H1 (cell line): ENCODE results near the gene PRKCD. TPM values are rescaled to one million over a fixed set of nuclear protein-coding genes. Genes with fewer than 3 reads are reported as not detected.

ENCODE experiments used
- CTCF ChIA-PET: fragments of 300-600 bp; sonication (Branson Sonifier 250); formaldehyde crosslinking; loops from one replicate; lab custom pipeline; 2021; ENCODE audit not compliant: partially characterized antibody; lab: Charles Lee
- POLR2A ChIA-PET: fragments of 300-600 bp; sonication (Branson Sonifier 250); formaldehyde crosslinking; loops from one replicate; lab custom pipeline; 2021; ENCODE audit warnings: inconsistent platforms; ENCODE audit not compliant: partially characterized antibody; lab: Charles Lee
- DNase-seq, 2 experiments: peaks; one replicate each; pipeline versions ENCODE4 v3.0.0 to v3.0.0-alpha.2; 2010 to 2022; ENCODE audit warnings: low spot score in 2 of 2, low read depth in 1 of 2, mixed read lengths in 1 of 2
- FAIRE-seq: peaks from 2 replicates; lab custom pipeline; 2011; peaks lifted over from hg19 to GRCh38; lab: Jason Lieb, UNC
- H2AFZ ChIP-seq: 2 replicates; pipeline ENCODE4 v1.8.1; 2012; ENCODE audit warnings: low read length, inconsistent platforms
- H2AK5ac ChIP-seq: 2 replicates; pipeline ENCODE4 v1.6.1; 2013; ENCODE audit warnings: low read depth, low read length
- H2BK120ac ChIP-seq: replicated peaks from 2 replicates; pipeline ENCODE3; 2013; ENCODE audit warnings: low read depth, low read length, inconsistent platforms
- H2BK12ac ChIP-seq: 2 replicates; pipeline ENCODE4 v1.6.1; 2013; ENCODE audit warnings: low read depth, low read length
- H2BK15ac ChIP-seq: 2 replicates; pipeline ENCODE4 v1.6.1; 2013; ENCODE audit warnings: low read length
- H2BK20ac ChIP-seq: 2 replicates; pipeline ENCODE4 v1.6.1; 2013; ENCODE audit warnings: low read length
- H2BK5ac ChIP-seq: 2 replicates; pipeline ENCODE4 v1.6.1; 2013; ENCODE audit warnings: low read depth, low read length
- H3K14ac ChIP-seq: 2 replicates; pipeline ENCODE4 v1.6.1; 2013; ENCODE audit warnings: inconsistent platforms; ENCODE audit not compliant: insufficient read length
- H3K18ac ChIP-seq: 2 replicates; pipeline ENCODE4 v1.6.1; 2013; ENCODE audit warnings: low read length; ENCODE audit errors: extremely low read depth
- H3K23ac ChIP-seq: 2 replicates; pipeline ENCODE4 v1.6.1; 2013; ENCODE audit warnings: inconsistent platforms; ENCODE audit not compliant: insufficient read length
- H3K23me2 ChIP-seq: 2 replicates; pipeline ENCODE4 v1.6.1; 2013; ENCODE audit warnings: low read depth, low read length
- H3K27ac ChIP-seq: 2 replicates; pipeline ENCODE4 v1.6.1; 2011; ENCODE audit warnings: low read depth, low read length, inconsistent platforms
- H3K27me3 ChIP-seq, 4 experiments: replicated peaks in 1 of 4; 1 replicate in 1 of 4; 2 replicates in 3 of 4; pipeline versions ENCODE4 v1.6.1 to v1.8.1; 2011 to 2013; ENCODE audit warnings: low read length in 3 of 4, mild to moderate bottlenecking in 3 of 4, inconsistent platforms in 2 of 4, mixed read lengths in 2 of 4, moderate library complexity in 1 of 4; ENCODE audit not compliant: control insufficient read depth in 3 of 4, insufficient read depth in 3 of 4; ENCODE audit errors: extremely low read depth in 1 of 4
- H3K36me3 ChIP-seq, 4 experiments: 2 replicates each; pipeline versions ENCODE4 v1.6.1 to v1.8.1; 2011 to 2013; ENCODE audit warnings: mild to moderate bottlenecking in 4 of 4, low read length in 3 of 4, moderate library complexity in 2 of 4, control low read depth in 1 of 4, inconsistent platforms in 1 of 4; ENCODE audit not compliant: insufficient read depth in 4 of 4, control insufficient read depth in 2 of 4
- H3K4ac ChIP-seq: replicated peaks from 2 replicates; pipeline ENCODE3; 2013; ENCODE audit warnings: low read length, low read depth, mixed read lengths, inconsistent platforms; ENCODE audit not compliant: insufficient read length
- H3K4me1 ChIP-seq, 4 experiments: replicated peaks in 1 of 4; 1 replicate in 1 of 4; 2 replicates in 3 of 4; pipeline versions ENCODE4 v1.6.1 to v1.8.1; 2011 to 2013; ENCODE audit warnings: low read length in 3 of 4, inconsistent platforms in 2 of 4, mixed read lengths in 1 of 4; ENCODE audit not compliant: insufficient read depth in 4 of 4, control insufficient read depth in 3 of 4
- H3K4me2 ChIP-seq, 2 experiments: 2 replicates each; pipeline versions ENCODE4 v1.6.1 to v1.8.1; 2011 to 2013; ENCODE audit warnings: low read depth in 2 of 2, low read length in 2 of 2, control low read depth in 1 of 2, inconsistent platforms in 1 of 2, mild to moderate bottlenecking in 1 of 2; ENCODE audit not compliant: insufficient read depth in 1 of 2
- H3K4me3 ChIP-seq, 4 experiments: fragments of 200-600, 300-600 bp in 1 of 4; sonication (generic), shearing (Covaris generic), sonication (Bioruptor Twin) in 1 of 4; 2 replicates each; pipeline versions ENCODE4 v1.5.1 to v1.8.1; 2011 to 2016; ENCODE audit warnings: low read length in 4 of 4, low read depth in 3 of 4, control low read depth in 2 of 4, inconsistent platforms in 2 of 4, mild to moderate bottlenecking in 2 of 4, mixed read lengths in 1 of 4, moderate library complexity in 1 of 4; ENCODE audit not compliant: insufficient read depth in 2 of 4; ENCODE audit errors: extremely low read depth in 1 of 4
- H3K56ac ChIP-seq: replicated peaks from 2 replicates; pipeline ENCODE3; 2013; ENCODE audit warnings: low read depth, mild to moderate bottlenecking, mixed read lengths, low read length, inconsistent platforms; ENCODE audit not compliant: insufficient read length
- H3K79me1 ChIP-seq: 2 replicates; pipeline ENCODE4 v1.6.1; 2013; ENCODE audit warnings: low read depth, low read length, control low read depth
- H3K79me2 ChIP-seq, 2 experiments: 2 replicates each; pipeline versions ENCODE4 v1.6.1 to v1.8.1; 2012 to 2013; ENCODE audit warnings: low read length in 2 of 2, mild to moderate bottlenecking in 2 of 2, inconsistent platforms in 1 of 2; ENCODE audit not compliant: insufficient read depth in 2 of 2, control insufficient read depth in 1 of 2
- H3K9ac ChIP-seq, 4 experiments: replicated peaks in 1 of 4; 1 replicate in 1 of 4; 2 replicates in 3 of 4; pipeline versions ENCODE4 v1.6.1 to v1.8.1; 2011 to 2013; ENCODE audit warnings: low read depth in 3 of 4, low read length in 3 of 4, control low read depth in 2 of 4, mild to moderate bottlenecking in 2 of 4, moderate library complexity in 2 of 4, inconsistent platforms in 1 of 4; ENCODE audit errors: extremely low read depth in 1 of 4
- H3K9me3 ChIP-seq, 2 experiments: 2 replicates each; pipeline versions ENCODE4 v1.6.1 to v1.8.1; 2012 to 2013; ENCODE audit warnings: mild to moderate bottlenecking in 2 of 2, moderate library complexity in 2 of 2, control low read depth in 1 of 2, inconsistent platforms in 1 of 2, low read depth in 1 of 2, low read length in 1 of 2, mixed read lengths in 1 of 2; ENCODE audit not compliant: insufficient read depth in 2 of 2
- H4K20me1 ChIP-seq, 2 experiments: replicated peaks in 1 of 2; 2 replicates each; pipeline versions ENCODE3 to v1.8.1; 2011 to 2013; ENCODE audit warnings: inconsistent platforms in 2 of 2, low read length in 2 of 2, mild to moderate bottlenecking in 1 of 2; ENCODE audit not compliant: insufficient read depth in 2 of 2, control insufficient read depth in 1 of 2
- H4K5ac ChIP-seq: 2 replicates; pipeline ENCODE4 v1.6.1; 2013; ENCODE audit warnings: low read length, low read depth, mixed read lengths, inconsistent platforms; ENCODE audit not compliant: insufficient read length
- H4K8ac ChIP-seq: 2 replicates; pipeline ENCODE4 v1.8.0; 2013; ENCODE audit warnings: mild to moderate bottlenecking, moderate library complexity, low read length, inconsistent platforms; ENCODE audit not compliant: insufficient read depth; ENCODE audit errors: extremely low read depth
- H4K91ac ChIP-seq: replicated peaks from 2 replicates; pipeline ENCODE3; 2013; ENCODE audit warnings: low read length, mixed read lengths, inconsistent platforms; ENCODE audit not compliant: insufficient read length
- BCL11A ChIP-seq, 2 experiments: IDR thresholded peaks; one replicate each; pipeline ENCODE4 v1.6.1; 2011; ENCODE audit warnings: low read depth in 2 of 2, low read length in 2 of 2, mild to moderate bottlenecking in 2 of 2
- BRCA1 ChIP-seq: IDR thresholded peaks from 2 replicates; pipeline ENCODE4 v1.6.1; 2012; ENCODE audit warnings: low read depth, low read length, improper control_type of control experiment
- CBX5 ChIP-seq: fragments of 300-800, 300-1000 bp; sonication (generic); IDR thresholded peaks from 2 replicates; pipeline ENCODE4 v1.7.1; 2016; ENCODE audit warnings: antibody characterized with exemption, low read length, low read depth
- CHD1 ChIP-seq: IDR thresholded peaks from 2 replicates; pipeline ENCODE4 v1.6.1; 2012; ENCODE audit warnings: low read depth, low read length, improper control_type of control experiment
- EGR1 ChIP-seq: IDR thresholded peaks from 2 replicates; pipeline ENCODE4 v1.6.1; 2011; ENCODE audit warnings: low read depth, low read length, borderline replicate concordance
- EP300 ChIP-seq, 2 experiments: IDR thresholded peaks; 1 replicate in 1 of 2; 2 replicates in 1 of 2; pipeline ENCODE4 v1.6.1; 2011 to 2012; ENCODE audit warnings: low read depth in 2 of 2, low read length in 2 of 2, mild to moderate bottlenecking in 2 of 2, borderline replicate concordance in 1 of 2, inconsistent platforms in 1 of 2, moderate library complexity in 1 of 2
- FOSL1 ChIP-seq: IDR thresholded peaks from 2 replicates; pipeline ENCODE4 v1.6.1; 2011; ENCODE audit warnings: mild to moderate bottlenecking, low read depth, low read length, moderate library complexity; ENCODE audit not compliant: insufficient read depth
- HDAC2 ChIP-seq, 2 experiments: fragments of 300-600 bp in 1 of 2; sonication (generic) in 1 of 2; IDR thresholded peaks; 2 replicates each; pipeline ENCODE4 v1.6.1; 2011 to 2012; ENCODE audit warnings: low read depth in 2 of 2, low read length in 2 of 2, mild to moderate bottlenecking in 2 of 2, moderate library complexity in 2 of 2, borderline replicate concordance in 1 of 2, inconsistent platforms in 1 of 2
- JUND ChIP-seq: IDR thresholded peaks from 2 replicates; pipeline ENCODE4 v1.6.1; 2011; ENCODE audit warnings: mild to moderate bottlenecking, improper control_type of control experiment, low read length
- MAFK ChIP-seq: IDR thresholded peaks from 2 replicates; pipeline ENCODE4 v1.6.1; 2012; ENCODE audit warnings: low read depth, mild to moderate bottlenecking, improper control_type of control experiment, low read length
- MAX ChIP-seq: IDR thresholded peaks from 2 replicates; pipeline ENCODE4 v1.6.1; 2012; ENCODE audit warnings: inconsistent platforms
- POLR2A ChIP-seq, 2 experiments: IDR thresholded peaks; 1 replicate in 1 of 2; 2 replicates in 1 of 2; pipeline ENCODE4 v1.6.1; 2011; ENCODE audit warnings: low read depth in 2 of 2, low read length in 2 of 2, mild to moderate bottlenecking in 2 of 2; ENCODE audit errors: control extremely low read depth in 1 of 2
- POU5F1 ChIP-seq: IDR thresholded peaks from 2 replicates; pipeline ENCODE4 v1.6.1; 2011; ENCODE audit warnings: low read depth, mild to moderate bottlenecking, low read length, moderate library complexity
- SIRT6 ChIP-seq: IDR thresholded peaks from one replicate; pipeline ENCODE4 v1.7.1; 2012; ENCODE audit warnings: low read length, inconsistent platforms
- SP1 ChIP-seq: IDR thresholded peaks from 2 replicates; pipeline ENCODE4 v1.6.1; 2011; ENCODE audit warnings: low read depth, low read length
- WGBS, 2 experiments: shearing (Covaris generic) in 1 of 2; methylation state at CpG; one replicate each; pipeline versions ENCODE4 v1.1.6 to v1.1.7; 2013 to 2015; ENCODE audit warnings: low lambda C conversion rate in 2 of 2, mixed read lengths in 2 of 2, inconsistent platforms in 1 of 2, low coverage in 1 of 2, missing lambda C conversion rate in 1 of 2; ENCODE audit not compliant: insufficient replicate concordance in 2 of 2, insufficient coverage in 1 of 2, insufficient read length in 1 of 2; ENCODE audit errors: extremely low coverage in 1 of 2, missing lambda C conversion rate in 1 of 2; 5-methylcytosine and 5-hydroxymethylcytosine counted together
- polyA plus RNA-seq, 7 experiments: library from polyadenylated mRNA; depleted of rRNA in 3 of 7; stranded (reverse) in 5 of 7; unstranded in 2 of 7; fragments of >200 nt in 5 of 7; fragments of 200-250 nt in 2 of 7; gene quantifications; 1 replicate in 5 of 7; 2 replicates in 1 of 7; 4 replicates in 1 of 7; pipeline versions ENCODE4 v1.2.1 to v1.2.3, GENCODE V29; 2011 to 2013; ENCODE audit warnings: missing spikeins in 2 of 7, mixed read lengths in 2 of 7
- total RNA-seq: library from RNA; stranded (reverse); fragmentation: NEBNext Ultra II Directional; extraction: Animal tissue kit (Norgen Biotek cat#: 25700); gene quantifications from 2 replicates; pipeline ENCODE4 v1.2.1, GENCODE V29; 2021

The PRKCD gene
- total and polyA plus RNA-seq, 2 of the 8 experiments (the other 6 are each of a cell fraction or from before 2014, with no cell fraction given): 22.6 to 23.9 TPM

- Histone ChIP-seq H4K8ac (no peak overlapping the region), H2BK15ac (no peak overlapping the region), H3K27me3 (no peaks in the 10 kb centered on the region), H3K4me3 (no peak overlapping the region), H3K36me3 (peaks cover 46 to 76% (median 71%) of the 10 kb centered on the region in 4 experiments), H2AK5ac (no peak overlapping the region), H2BK12ac (no peak overlapping the region), H3K4ac (no peak overlapping the region), H3K56ac (no peak overlapping the region), H3K14ac (no peak overlapping the region), H3K27ac (no peak overlapping the region), H3K4me1 (peaks cover 4 to 16% (median 10%) of the 10 kb centered on the region in 4 experiments), H3K79me1 (peaks cover 26% of the 10 kb centered on the region), H2BK20ac (no peak overlapping the region), H4K5ac (no peak overlapping the region), H4K91ac (no peak overlapping the region), H2AFZ (no peak overlapping the region), H3K9me3 (no peaks in the 10 kb centered on the region), H3K18ac (no peak overlapping the region), H3K23ac (no peak overlapping the region), H3K9ac (no peak overlapping the region), H4K20me1 (peaks cover 31 to 63% of the 10 kb centered on the region in 2 experiments), H3K23me2 (no peaks in the 10 kb centered on the region), H2BK5ac (0 out of 2 replicates have a peak overlapping the region, but pooled peaks have one; percentile 56), H3K79me2 (peaks cover 7 to 57% of the 10 kb centered on the region in 2 experiments; a peak in 3 of 4 replicates), H2BK120ac (no peak overlapping the region), H3K4me2 (no peak overlapping the region)
- FAIRE-seq (no peak), DNase-seq (no peak)
- ChIA-PET CTCF (interaction anchor here (0.6 to 9.0 kb wide), 4 partner anchors 8 to 17 kb away, joined by 3 to 68 read pairs (median 6); no protein-coding TSS in a partner anchor), POLR2A (interaction anchor here (5.5 to 28.5 kb wide), 2 partner anchors 11 to 15 kb away, joined by 32 to 449 read pairs; partner anchors contain the start of gene TKT)
- 97% methylated on average over 4 of the region's 4 CpGs; no CpG with 5 or more reads in 1 of the 2 experiments for WGBS, 2 experiments
- TF ChIP-seq MAX (no peak), FOSL1 (no peak), SP1 (no peak), EGR1 (no peak), EP300 (IDR thresholded peaks at IDR 0.05; ENCODE audit: borderline replicate concordance in 1 of 2, low read depth in 2 of 2, low read length in 2 of 2) (no peak), CBX5 (no peak), POLR2A (IDR thresholded peaks at IDR 0.05; ENCODE audit: control extremely low read depth in 1 of 2, low read depth in 2 of 2, low read length in 2 of 2) (no peak), BRCA1 (no peak), CHD1 (no peak), JUND (no peak), BCL11A (IDR thresholded peaks at IDR 0.05; ENCODE audit: low read depth in 2 of 2, low read length in 2 of 2) (no peak), HDAC2 (IDR thresholded peaks at IDR 0.05; ENCODE audit: borderline replicate concordance in 1 of 2, low read depth in 2 of 2, low read length in 2 of 2) (no peak), SIRT6 (no peak), MAFK (no peak), POU5F1 (no peak)
These were observed 77.9 kb downstream of the PRKCD start for GRCh38 chr3:53238886-53239285.
